HG02870 (cell line): ENCODE measurements around the gene RNF13.

Source experiments
- ATAC-seq: cut with Tn5 transposase; IDR thresholded peaks from one replicate; pipeline ENCODE4 v1.9.1; 2021; ENCODE audit warnings: mild to moderate bottlenecking, moderate library complexity; ENCODE audit not compliant: unreplicated experiment

Gene RNF13, protein sequence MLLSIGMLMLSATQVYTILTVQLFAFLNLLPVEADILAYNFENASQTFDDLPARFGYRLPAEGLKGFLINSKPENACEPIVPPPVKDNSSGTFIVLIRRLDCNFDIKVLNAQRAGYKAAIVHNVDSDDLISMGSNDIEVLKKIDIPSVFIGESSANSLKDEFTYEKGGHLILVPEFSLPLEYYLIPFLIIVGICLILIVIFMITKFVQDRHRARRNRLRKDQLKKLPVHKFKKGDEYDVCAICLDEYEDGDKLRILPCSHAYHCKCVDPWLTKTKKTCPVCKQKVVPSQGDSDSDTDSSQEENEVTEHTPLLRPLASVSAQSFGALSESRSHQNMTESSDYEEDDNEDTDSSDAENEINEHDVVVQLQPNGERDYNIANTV

DNA sequence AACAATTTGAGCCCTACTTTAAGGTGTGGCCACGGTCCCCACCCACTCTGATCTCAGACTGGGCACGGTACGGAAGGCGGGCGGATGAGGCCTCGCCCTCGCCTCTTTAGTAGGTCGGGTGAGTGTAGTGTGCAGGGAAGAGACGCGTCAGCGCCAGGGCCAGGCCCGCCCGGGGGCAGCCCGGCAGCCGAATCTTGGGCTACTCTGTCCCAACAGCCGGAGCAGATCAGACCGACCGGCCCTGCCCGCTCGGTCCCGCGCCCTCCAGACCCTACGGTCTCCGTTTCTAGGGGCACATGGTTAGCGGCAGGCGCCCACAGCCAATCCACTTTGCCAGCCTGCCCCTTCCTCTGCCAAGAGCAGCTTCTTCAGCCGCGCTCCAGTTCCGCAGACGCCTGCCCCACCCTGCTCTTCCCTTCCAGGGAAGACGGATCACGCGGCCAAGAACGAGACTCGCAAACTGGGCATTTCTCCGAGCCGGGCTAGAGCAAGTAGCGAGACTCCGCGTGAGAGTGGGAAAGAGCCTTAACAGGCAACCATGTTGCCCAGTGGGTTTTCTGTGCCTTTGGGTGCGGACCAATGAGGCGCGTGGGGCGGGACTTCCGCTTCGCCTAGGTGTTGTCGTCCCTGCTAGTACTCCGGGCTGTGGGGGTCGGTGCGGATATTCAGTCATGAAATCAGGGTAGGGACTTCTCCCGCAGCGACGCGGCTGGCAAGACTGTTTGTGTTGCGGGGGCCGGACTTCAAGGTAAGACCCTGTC is at the start of gene RNF13:
TSS of gene RNF13 (plus strand) at position 610 of the 761 bp plus-strand sequence. CDS start 32,812 bp downstream, outside the sequence.
- peak; percentile 90 for ATAC-seq

DNA sequence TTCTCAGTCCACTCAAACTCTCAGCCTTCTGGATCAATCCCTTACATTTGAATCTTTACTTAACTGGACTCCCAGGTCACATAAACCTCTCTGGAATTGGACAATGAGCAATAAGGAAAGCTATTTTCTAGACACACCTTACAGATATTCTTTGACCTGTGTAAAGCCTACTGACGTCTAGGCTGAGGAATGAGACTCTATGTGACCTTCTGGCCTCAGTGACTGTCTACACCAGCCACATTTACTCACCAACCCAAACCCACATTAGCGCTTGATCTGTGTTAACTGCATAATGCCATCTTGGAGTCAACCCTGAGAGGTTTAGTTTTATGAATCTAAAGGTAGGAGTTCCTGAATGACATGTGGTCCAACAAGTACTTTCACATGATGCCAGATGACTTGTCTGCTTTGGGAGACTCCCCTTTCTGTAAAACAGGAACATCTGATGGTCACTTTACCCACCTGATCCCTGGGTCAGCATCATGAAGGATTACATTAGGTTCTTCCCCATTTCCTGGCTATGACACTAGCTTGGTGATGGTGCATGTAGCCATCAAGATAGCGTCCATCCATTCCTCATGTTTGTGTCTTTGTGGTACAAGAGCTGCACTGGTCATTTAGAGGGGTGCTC is 49.3 kb upstream of the RNF13 start:
- ATAC-seq, result no peak

DNA sequence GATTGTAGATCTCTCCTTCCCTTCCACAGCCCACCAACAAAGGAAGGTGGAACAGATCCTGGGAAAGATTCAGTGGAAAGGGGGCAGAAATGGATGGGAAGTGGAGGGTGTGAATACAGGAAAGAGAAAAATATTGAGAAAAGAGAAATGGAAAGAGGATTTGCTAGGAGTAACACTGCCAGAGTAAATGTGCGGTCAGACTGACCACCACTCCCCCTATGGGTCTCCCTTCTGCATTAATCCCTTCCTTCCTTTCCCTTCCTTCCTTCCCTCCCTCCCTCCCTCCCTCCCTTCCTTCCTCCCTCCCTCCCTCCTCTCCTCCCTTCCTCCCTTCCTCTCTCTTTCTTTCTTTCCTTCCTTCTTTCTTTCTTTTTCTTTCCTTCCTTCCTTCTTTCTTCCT is 48.7 kb upstream of the RNF13 start:
- no peak for ATAC-seq

DNA sequence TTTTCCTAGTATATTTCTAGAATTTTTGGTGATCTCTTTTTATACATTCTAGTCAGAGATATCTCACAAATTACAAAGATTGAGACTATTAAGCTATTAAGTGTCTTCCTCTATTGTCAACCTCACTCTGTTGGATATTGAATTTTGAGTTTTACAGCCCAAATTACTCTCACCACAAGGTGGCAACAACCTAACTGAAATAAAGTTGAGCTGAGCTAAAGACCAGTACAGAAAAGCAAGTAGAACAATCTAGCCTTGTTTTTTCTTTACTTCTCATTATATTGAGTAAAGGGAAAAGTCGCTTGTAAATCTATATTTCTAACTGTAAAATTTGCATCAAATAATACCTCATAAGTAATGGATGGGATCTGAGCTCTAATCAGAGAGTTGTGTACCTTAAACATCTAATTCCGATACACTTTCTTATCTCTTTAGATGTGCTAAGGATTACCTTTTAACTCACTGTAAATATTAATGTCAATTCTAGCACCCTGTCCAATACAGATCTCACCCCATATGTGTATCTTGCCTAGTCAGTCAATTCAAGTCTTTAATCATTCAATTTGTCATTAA is 47.2 kb upstream of the RNF13 start:
- no peak for ATAC-seq

DNA sequence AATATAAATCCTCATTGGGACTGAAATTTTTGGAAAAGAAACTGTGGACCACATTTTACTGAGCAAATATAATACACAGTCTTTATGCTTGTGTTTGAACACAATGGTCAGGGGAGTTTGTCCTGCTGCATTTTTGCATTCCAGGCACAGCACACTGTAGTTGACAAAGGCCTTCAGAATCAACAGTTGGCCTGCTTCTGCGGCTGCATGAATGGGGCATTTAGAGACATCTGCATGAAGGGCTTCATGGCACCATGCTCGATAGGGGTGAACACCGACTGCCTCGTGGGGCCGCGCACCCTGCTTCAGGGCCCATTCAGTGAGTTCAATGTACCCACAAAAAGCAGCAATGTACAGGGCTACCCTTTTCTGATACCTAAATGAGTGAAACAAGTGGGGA is 45.3 kb upstream of the RNF13 start:
- no peak for ATAC-seq

DNA sequence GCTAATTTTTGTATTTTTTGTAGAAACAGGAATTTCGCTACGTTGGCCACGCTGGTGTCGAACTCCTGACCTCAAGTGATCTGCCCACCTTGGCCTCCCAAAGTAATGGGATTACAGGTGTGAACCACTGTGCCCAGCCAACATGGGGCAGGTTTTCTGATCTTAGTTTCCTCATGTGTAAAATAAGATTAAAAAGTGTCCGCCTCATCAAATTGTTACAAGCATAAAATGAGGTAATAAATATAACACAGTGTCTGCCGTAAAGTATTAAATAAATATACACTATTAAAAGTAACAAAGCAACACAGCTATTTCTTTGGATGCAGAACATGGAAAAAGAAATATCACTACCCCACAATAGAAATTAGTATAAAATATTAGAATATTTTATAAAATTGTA is 44.3 kb upstream of the RNF13 start:
- no peak for ATAC-seq

DNA sequence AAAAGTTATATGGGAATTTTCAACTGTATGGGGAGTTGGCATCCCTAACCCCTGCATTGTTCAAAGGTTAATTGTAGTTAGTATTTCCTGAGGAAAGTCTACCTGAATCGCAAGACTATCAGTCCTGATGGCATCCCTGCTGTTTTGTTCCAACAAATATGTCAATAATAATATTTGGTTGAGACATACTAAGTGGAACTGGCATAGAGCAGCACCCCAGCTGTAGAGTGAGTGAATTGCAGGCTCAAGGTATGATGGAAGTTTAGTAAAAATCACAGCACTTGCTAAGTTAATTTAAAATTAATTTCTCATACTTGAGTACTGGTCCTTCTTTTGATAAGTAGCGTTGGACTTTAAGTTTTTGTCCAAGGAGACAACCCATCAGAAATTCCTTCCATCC is 42.8 kb upstream of the RNF13 start:
- ATAC-seq, result no peak

DNA sequence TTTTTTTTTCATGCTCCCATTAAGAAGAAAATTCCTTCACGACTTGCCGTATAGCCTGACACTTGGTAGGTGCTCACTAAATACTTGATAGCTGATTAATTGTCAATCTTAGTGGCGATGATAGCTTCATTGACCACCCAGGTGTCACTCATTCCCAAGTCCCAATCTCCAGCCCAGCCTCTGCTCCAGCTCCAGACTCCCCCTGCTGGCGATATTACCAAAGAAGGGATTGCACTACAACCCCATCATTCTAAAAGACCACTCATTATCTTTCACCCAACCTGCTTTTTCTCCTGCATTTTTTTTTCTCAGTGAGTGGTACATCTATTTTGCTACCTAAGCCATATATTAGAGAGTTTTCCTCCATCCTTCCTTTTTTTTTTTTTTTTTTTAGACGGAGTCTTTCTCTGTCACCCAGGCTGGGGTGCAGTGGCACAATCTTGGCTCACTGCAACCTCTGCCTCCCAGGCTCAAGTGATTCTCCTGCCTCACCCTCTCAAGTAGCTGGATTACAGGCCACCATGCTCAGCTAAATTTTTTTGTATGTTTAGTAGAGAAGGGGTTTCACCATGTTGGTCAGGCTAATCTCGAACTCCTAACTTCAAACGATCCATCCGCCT is 41.3 kb upstream of the RNF13 start:
- ATAC-seq, result peak; percentile 58

DNA sequence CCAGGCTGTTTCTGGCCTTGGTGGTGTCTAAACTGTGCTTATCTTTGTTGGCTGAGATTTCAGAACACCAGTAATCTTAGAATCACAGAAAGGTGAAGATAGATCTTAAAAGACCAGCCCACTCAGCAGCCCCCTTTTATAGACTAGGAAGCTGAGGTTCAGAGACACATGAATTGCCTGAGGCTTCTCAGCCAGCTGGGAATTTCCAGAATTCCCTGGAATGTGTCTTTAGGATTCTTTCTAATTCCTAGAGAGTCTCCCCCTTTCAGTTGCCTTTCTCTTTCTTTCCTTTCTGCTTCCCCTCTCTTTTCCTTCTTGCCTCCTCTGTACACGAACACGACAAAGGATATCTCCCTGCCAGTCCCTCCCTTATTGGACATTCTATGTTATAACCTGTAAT is 40.2 kb upstream of the RNF13 start:
- no peak for ATAC-seq

DNA sequence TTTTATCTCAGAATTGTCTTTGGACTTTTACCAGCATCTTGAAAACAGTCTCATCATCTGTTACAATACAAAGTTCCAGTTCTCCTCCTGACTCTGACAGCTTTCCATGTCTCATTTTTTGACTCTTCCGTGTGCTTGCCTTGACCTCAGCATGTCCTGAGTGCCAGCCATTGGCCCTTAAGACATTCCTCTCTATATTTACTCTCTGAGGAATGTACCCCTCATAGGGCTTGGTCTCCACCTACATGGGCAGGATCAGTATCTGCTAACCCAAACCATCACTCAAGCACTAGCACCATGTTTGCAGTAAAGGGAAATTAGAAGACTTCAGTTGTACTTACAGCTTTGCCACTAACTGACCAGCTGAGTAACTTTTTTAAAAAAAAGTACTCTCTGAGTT is 36.8 kb upstream of the RNF13 start:
- ATAC-seq, result no peak

DNA sequence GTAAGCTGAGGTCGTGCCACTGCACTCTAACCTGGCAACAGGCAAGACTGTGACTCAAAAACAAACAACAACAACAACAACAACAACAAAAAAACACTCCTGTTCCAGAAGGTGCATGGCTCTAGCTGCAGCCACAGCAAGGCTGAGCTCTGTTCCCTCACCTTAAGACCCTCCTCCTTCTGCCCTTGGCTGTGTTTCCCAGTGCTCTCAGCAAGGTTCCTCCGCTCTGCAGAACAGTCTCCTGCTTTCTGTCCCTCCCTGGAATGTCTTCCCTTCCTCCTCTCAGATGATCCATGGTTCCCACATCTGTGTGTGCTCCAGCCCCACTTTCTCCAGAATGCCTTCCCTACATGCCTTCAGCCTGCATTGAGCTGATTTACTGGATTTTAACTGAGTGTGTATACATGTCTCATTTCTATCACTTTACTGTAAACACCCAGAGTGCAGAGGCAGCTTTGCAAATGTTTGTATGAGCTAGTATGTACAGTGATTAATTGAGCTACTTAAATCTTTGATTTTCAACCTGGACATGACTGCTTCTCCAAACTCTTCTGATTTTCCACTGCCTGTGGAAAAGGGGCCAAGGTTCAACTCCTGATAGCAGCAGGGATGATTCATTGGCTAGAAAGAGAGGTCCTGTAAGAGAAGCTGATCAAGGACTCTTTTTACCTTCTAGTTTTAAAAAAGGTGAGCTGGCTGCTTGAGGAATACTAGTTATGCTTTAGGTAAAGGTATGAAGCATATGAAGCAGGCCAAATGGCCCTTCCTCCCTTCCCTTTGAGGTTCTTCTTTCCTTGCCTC is 35.4 kb upstream of the RNF13 start:
- no peak for ATAC-seq

DNA sequence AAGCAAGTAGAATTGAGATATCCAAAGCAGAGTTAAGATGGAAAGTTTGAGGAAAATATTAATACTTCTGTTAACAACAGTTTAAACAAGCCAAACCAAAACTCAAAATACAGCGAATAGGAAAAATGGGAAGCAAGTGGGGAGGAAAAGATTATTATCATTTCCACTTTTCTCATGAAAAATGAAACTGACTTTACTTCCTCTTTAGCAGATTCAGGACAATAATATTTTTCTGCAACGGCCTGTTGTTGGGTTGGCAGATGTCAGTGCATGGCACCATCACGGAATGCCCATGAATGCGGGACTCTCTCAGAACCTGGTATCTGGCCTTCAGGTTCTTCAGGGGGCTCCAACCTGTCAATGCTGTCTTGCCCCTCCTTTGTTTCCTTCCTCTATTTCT is 31.8 kb upstream of the RNF13 start:
- ATAC-seq, result no peak

DNA sequence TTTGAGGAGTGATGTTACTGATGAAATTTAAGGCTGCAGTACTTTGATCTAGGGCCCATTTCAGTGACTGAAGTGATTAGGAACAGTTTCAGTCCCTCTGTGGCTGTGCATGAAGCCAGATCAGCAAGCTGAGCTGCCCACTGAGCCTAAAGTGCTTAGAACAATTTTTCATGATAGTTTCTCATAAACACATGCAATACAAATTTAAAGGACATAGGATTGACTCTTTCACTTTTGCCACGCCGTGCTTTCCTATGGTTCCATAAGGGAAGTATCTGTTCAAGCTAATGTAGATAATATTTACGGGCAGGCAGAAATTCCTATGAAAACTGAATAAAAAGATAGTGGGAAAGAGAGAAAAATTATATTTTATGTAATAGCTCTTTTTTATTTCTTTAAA is 31.3 kb upstream of the RNF13 start:
- ATAC-seq, result no peak

DNA sequence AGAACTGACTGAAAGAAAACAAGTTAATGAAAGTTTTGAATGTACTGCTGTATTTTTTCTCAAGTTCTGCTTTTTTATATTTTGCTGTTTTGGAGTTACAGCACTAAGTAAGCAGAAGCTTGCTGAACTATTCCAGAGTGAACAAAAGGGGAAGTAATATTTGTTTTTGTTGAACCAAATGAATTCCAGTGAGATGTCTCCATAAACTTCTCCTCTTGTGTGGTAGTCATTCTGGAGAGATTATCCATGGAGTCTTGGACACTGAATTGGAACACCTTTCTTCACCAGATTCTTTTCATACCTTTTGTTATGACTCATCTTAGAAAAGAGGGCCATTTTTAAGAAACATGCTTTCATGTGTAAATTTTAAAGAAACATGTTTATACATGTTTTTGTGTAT is 29.4 kb upstream of the RNF13 start:
- ATAC-seq, result no peak

DNA sequence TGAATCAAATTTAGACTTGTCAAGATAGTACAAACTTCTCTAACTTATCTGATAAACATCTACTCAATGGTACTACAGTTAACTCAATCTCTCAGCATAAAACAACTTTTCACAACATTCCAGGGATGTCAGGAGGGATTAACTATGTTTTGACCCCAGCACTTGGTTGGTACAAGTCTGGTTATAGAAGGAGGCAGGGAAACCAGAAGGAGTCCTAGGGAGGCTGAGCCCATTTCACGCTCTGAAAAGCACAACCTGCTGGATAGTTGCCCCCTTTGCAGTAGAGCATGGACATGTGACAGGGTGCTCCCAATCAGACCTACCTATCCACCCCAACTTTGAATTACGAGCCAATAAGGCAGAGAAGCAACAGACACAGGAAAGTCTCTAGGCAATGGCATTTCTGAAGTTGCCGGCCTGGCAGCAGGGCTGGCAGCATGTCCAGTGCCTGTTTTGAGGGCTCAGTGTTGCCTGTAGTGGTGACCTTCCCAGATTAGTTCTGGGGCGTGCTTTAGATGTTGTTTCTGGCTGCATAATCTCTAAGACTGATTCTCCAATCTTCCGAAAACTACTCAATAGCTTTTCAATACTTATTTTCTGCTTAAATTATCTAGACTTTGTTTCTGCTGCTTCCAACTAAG is 28.8 kb upstream of the RNF13 start:
- ATAC-seq, result no peak

DNA sequence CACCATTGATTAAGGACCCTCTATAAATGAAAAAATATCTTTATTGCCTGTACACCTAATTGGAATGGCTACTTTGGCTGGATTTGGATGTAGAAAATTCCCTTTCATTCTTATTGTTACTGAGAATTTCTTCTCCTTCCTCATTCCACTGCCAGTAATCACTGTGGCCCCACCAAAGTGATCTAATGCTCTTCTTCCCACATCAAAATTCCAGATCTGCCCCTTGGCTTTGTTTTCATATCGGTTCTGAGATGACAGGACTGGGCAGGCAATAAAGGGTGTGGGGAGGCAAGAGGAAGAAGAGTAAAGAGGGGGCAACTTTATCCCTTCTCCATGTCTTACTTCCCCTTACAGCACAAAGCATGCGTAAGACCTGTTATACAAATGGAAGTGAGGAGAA is 22.7 kb upstream of the RNF13 start:
- ATAC-seq, result no peak

DNA sequence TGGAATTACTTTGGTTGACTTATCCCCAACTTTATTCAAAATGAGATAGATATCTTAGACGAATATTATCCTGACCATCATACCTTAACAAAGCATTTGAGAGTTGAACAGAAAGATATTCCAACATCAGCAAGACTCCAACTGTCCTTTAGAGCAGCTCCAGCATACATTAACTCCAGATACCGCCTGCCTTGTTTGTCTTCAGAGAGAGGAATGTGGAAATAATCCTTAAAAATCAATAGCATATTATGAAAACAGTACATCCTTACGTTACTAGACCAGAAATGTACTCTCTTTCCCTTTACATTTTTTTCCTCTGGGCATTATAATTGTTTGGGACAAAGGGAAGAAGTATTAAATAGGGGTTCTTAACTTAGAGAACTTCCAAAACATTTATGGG is 22.3 kb upstream of the RNF13 start:
- no peak for ATAC-seq

DNA sequence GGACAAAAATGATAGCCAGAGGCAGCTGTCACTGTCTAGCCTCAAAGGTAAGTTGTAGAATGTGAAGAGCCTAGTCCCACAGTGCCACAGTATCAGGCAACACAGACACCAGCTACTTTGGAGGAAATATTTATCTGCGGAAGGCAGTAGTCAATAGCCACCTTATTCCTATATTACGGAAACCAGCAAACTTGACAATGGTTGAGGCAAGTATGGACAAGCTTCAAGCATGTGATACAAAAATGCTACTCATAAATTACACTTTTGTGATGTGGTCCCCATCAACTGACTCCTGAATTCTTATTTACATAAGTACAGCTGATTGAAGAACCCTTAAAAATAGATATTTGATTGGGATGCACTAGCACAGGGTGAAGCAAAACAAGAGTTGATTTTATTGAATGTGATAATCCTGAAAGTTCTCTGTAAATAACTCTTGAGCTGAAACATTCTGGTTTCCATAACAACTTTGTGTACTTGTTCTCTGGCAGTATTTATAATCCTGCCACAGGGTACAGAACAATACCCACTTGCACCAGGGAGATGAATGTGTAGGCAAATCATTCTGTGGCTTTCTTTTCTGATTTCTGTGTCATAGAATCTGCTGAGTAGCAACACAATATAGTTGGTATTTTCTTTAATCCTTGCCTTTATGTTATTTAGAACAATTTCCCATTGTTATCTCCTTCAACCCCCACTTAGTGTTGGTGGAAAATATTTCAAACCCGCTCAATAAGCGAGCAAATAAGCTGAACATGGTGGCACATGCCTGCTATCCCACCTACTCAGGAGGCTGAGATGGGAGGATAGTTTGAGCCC is 20.4 kb upstream of the RNF13 start, which contains the start of gene ANKUB1:
TSS of gene ANKUB1 (minus strand) at position 103 of the 819 bp plus-strand sequence. CDS start 188 bp downstream, outside the sequence.
- no peak for ATAC-seq

DNA sequence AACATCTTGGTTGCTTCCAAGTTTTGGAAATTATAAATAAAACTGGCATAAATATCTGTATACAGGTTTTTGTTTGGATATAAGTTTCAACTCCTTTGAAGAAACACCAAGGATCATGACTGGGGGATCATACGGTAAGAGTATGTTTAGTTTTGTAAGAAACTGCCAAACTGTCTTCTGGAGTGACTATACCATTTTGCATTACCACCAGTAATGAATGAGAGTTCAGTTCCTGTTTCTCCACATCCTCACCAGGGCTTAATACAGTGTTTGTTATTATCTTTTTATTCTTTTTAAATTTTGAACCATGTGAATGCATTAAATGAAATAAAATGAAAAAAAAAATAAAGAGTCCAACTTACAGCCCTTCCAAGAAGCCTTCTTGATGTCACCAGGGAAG is 17.0 kb upstream of the RNF13 start:
- no peak for ATAC-seq
